ENCODE measurements around the gene PKP2. TPM values are rescaled to one million over a fixed set of nuclear protein-coding genes. Genes with fewer than 3 reads are reported as not detected.

PKP2 gene
- total and polyA plus RNA-seq, 4 donors = 0.91 to 10.4 (median 3.8) TPM

DNA sequence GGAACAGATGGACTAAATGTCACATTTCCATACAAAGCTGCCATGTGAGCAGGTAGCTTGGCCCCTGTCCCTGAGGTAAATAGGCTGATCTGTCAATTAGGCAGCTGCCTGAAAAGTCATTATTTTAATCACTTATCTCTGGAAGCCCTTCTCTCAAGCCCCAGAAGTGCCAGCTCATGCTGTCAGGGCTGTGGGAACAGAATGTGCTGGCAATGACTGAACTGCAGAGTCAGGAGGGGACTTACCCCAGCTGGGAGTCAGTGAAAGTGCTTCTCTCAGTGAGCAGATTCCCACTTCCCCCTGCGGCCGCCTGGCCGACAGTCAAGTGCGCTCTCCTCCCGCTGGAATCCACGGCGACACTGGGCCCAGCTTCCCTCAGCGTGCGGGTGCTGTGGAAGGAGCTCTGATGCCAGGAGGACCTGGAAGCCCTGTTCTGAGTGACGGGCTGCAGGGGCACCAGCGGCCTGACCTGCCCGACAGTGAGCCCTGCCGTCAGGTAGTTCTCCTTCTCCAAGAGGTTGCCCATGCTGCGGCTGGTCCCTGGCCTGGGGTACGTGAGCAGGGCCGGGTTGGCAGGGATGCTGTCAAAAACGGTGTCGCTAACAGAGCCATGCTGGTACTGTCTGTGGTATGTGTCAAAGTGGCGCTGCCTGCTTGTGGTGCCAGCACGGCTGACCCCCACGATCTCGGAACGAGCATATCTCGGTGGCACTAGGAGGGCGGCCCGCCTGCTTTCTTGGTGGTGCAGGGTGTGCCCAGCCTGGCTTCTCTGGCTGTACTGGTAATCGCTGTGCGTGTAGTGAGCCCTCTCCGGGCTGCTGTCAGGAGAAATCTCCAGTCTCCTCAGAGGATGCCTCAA is 18.7 kb downstream of the PKP2 start:
- no peak for DNase-seq
- 86 to 88% methylated on average over 29 of the region's 29 CpGs for WGBS, 2 donors
- peak overlapping the region in 1 of 2 donors; percentile 89 for H3K27ac ChIP-seq (ENCODE audit: low read depth in 1 of 2, low read length in 1 of 2)
- ATAC-seq (ENCODE audit: insufficient read depth, low FRiP score) = peak; percentile 63
- H3K9me3 ChIP-seq (ENCODE audit: control insufficient read depth in 4 of 4, insufficient read depth in 3 of 4, low read length in 3 of 4) = no peaks in the 10 kb centered on the region
- H3K4me3 ChIP-seq = no peak overlapping the region
- no peaks in the 10 kb centered on the region for H3K36me3 ChIP-seq (ENCODE audit: control insufficient read depth in 4 of 4, insufficient read depth in 4 of 4, low read length in 4 of 4)
- TF ChIP-seq, protein P1, sequence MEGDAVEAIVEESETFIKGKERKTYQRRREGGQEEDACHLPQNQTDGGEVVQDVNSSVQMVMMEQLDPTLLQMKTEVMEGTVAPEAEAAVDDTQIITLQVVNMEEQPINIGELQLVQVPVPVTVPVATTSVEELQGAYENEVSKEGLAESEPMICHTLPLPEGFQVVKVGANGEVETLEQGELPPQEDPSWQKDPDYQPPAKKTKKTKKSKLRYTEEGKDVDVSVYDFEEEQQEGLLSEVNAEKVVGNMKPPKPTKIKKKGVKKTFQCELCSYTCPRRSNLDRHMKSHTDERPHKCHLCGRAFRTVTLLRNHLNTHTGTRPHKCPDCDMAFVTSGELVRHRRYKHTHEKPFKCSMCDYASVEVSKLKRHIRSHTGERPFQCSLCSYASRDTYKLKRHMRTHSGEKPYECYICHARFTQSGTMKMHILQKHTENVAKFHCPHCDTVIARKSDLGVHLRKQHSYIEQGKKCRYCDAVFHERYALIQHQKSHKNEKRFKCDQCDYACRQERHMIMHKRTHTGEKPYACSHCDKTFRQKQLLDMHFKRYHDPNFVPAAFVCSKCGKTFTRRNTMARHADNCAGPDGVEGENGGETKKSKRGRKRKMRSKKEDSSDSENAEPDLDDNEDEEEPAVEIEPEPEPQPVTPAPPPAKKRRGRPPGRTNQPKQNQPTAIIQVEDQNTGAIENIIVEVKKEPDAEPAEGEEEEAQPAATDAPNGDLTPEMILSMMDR (IDR thresholded peaks at IDR 0.05; ENCODE audit: control extremely low read depth, extremely low read depth) = no peak
- no peak overlapping the region for H3K9ac ChIP-seq (ENCODE audit: insufficient read depth in 1 of 2, low read length in 2 of 2)
- peaks cover 0 to 7% (median 0%) of the 10 kb centered on the region in 5 donors for H3K4me1 ChIP-seq (ENCODE audit: control insufficient read depth in 5 of 5, insufficient read depth in 5 of 5, low read length in 5 of 5)
- peaks cover 0 to 19% (median 0%) of the 10 kb centered on the region in 3 donors for H3K27me3 ChIP-seq (ENCODE audit: control insufficient read depth in 3 of 3, insufficient read depth in 3 of 3, low read length in 2 of 3)

DNA sequence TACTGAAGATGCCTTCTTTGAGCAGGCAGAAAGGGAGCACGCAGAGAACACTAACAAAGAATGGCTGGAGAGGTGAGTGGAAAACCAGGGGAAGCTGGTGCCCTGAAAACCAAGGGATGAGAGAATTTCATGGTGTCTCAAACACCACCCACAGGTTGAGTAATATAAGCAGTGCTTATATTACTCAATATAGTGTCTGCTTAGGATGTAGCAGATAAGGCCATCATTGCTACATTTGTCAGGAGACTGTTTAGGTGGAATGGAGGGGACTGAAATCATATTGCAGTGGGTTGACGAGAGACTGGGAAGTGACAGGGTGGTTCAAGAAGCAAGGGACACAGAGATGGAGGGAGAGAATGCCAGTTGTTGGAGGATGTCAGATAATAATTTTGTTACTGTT is 20.6 kb downstream of the PKP2 start:
- TF ChIP-seq, protein P1 (IDR thresholded peaks at IDR 0.05; ENCODE audit: control extremely low read depth, extremely low read depth) = no peak
- ATAC-seq (ENCODE audit: insufficient read depth, low FRiP score) (no peak), DNase-seq (no peak)
- Histone ChIP-seq H3K36me3 (ENCODE audit: control insufficient read depth in 4 of 4, insufficient read depth in 4 of 4, low read length in 4 of 4) (no peaks in the 10 kb centered on the region), H3K4me3 (no peak overlapping the region), H3K9ac (ENCODE audit: insufficient read depth in 1 of 2, low read length in 2 of 2) (no peak overlapping the region), H3K27ac (ENCODE audit: low read depth in 1 of 2, low read length in 1 of 2) (peak overlapping the region in 1 of 2 donors; percentile 74), H3K9me3 (ENCODE audit: control insufficient read depth in 4 of 4, insufficient read depth in 3 of 4, low read length in 3 of 4) (no peaks in the 10 kb centered on the region), H3K27me3 (ENCODE audit: control insufficient read depth in 3 of 3, insufficient read depth in 3 of 3, low read length in 2 of 3) (peaks cover 0 to 10% (median 0%) of the 10 kb centered on the region in 3 donors), H3K4me1 (ENCODE audit: control insufficient read depth in 5 of 5, insufficient read depth in 5 of 5, low read length in 5 of 5) (peaks cover 0 to 7% (median 0%) of the 10 kb centered on the region in 5 donors)
- 63 to 82% methylated on average over 2 of the region's 2 CpGs for WGBS, 2 donors

DNA sequence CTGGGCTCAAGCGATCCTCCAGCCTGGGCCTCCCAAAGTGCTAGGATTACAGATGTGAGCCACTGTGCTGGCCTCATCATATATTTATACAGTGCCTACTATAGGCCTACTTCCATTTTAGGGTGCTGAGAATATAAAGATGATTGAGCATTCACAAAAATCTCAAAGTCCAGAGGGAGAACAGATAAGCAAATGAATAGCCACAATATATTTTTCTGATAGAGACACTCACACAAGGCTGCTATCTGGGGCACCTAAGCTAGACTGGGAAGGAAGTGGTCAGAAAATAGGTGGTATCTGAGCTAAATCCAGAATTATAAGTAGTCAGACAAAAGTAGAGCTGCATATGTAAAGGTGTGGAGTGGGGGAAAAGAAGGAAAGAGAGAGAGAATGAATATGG is 21.6 kb downstream of the PKP2 start:
- DNase-seq (no peak), ATAC-seq (ENCODE audit: insufficient read depth, low FRiP score) (no peak)
- Histone ChIP-seq H3K36me3 (ENCODE audit: control insufficient read depth in 4 of 4, insufficient read depth in 4 of 4, low read length in 4 of 4) (no peaks in the 10 kb centered on the region), H3K27me3 (ENCODE audit: control insufficient read depth in 3 of 3, insufficient read depth in 3 of 3, low read length in 2 of 3) (peaks cover 0 to 3% (median 0%) of the 10 kb centered on the region in 3 donors), H3K27ac (ENCODE audit: low read depth in 1 of 2, low read length in 1 of 2) (peak overlapping the region in 1 of 2 donors; percentile 74), H3K9me3 (ENCODE audit: control insufficient read depth in 4 of 4, insufficient read depth in 3 of 4, low read length in 3 of 4) (no peaks in the 10 kb centered on the region), H3K4me1 (ENCODE audit: control insufficient read depth in 5 of 5, insufficient read depth in 5 of 5, low read length in 5 of 5) (peaks cover 0 to 7% (median 0%) of the 10 kb centered on the region in 5 donors), H3K4me3 (no peak overlapping the region), H3K9ac (ENCODE audit: insufficient read depth in 1 of 2, low read length in 2 of 2) (no peak overlapping the region)
- WGBS, 2 donors = 96 to 100% methylated on average over 1 of the region's 1 CpG
- TF ChIP-seq, protein P1 (IDR thresholded peaks at IDR 0.05; ENCODE audit: control extremely low read depth, extremely low read depth) = no peak
